Naive thymus-derived CD4-positive, alpha-beta T cell (primary cell): ENCODE measurements around the gene SLC4A1AP. TPM values are rescaled to one million over a fixed set of nuclear protein-coding genes. Genes with fewer than 3 reads are reported as not detected.

Experiments
- ATAC-seq: fragments of 150-1000 bp; cut with Tn5 transposase; 2 replicates; pipeline ENCODE4 v1.10.0; 2021; ENCODE audit warnings: mild to moderate bottlenecking, moderate library complexity
- CTCF ChIA-PET: fragments of 350-600 bp; sonication (Branson Sonifier 250); formaldehyde crosslinking; loops from one replicate; lab custom pipeline; 2021; ENCODE audit warnings: antibody characterized with exemption; lab: Charles Lee
- POLR2A ChIA-PET: fragments of 350-600 bp; sonication (Branson Sonifier 250); formaldehyde crosslinking; loops from one replicate; lab custom pipeline; 2021; ENCODE audit warnings: antibody characterized with exemption, inconsistent platforms; lab: Charles Lee
- DNase-seq, 9 donors: peaks; one replicate each; pipeline versions ENCODE4 v3.0.0 to v3.0.0-alpha.2; 2020 to 2022; ENCODE audit warnings: mixed read lengths in 1 of 9
- H3K27ac ChIP-seq: one replicate; pipeline ENCODE4 v1.7.0; 2013; ENCODE audit warnings: mild to moderate bottlenecking, low read depth, low read length, moderate library complexity
- H3K27me3 ChIP-seq, 2 donors: one replicate each; pipeline ENCODE4 v1.7.0; 2013; ENCODE audit warnings: low read length in 2 of 2, mild to moderate bottlenecking in 2 of 2, moderate library complexity in 2 of 2; ENCODE audit not compliant: control insufficient read depth in 2 of 2, insufficient read depth in 2 of 2
- H3K36me3 ChIP-seq, 3 experiments: 1 replicate in 2 of 3; 2 replicates in 1 of 3; pipeline ENCODE4 v1.7.0; 2013; ENCODE audit warnings: low read length in 3 of 3, mild to moderate bottlenecking in 3 of 3, moderate library complexity in 1 of 3; ENCODE audit not compliant: insufficient read depth in 3 of 3, control insufficient read depth in 2 of 3
- H3K4me1 ChIP-seq, 2 donors: one replicate each; pipeline ENCODE4 v1.7.0; 2013; ENCODE audit warnings: low read length in 2 of 2, mild to moderate bottlenecking in 2 of 2, moderate library complexity in 1 of 2; ENCODE audit not compliant: control insufficient read depth in 2 of 2, insufficient read depth in 2 of 2
- H3K4me3 ChIP-seq: 2 replicates; pipeline ENCODE4 v1.7.0; 2013; ENCODE audit warnings: mild to moderate bottlenecking, low read length
- H3K9me3 ChIP-seq, 3 experiments: 1 replicate in 2 of 3; 2 replicates in 1 of 3; pipeline ENCODE4 v1.7.0; 2013; ENCODE audit warnings: low read length in 3 of 3; ENCODE audit not compliant: control insufficient read depth in 2 of 3
- H3K27ac Mint-ChIP-seq, 9 donors: one replicate each; pipeline ENCODE4 v1.8.0; 2020 to 2022; ENCODE audit warnings: mixed read lengths in 9 of 9, mild to moderate bottlenecking in 8 of 9, moderate library complexity in 5 of 9, inconsistent platforms in 2 of 9
- H3K27me3 Mint-ChIP-seq, 5 donors: one replicate each; pipeline ENCODE4 v1.8.0; 2021 to 2022; ENCODE audit warnings: mixed read lengths in 5 of 5, mild to moderate bottlenecking in 1 of 5
- H3K36me3 Mint-ChIP-seq, 5 donors: one replicate each; pipeline ENCODE4 v1.8.0; 2020 to 2022; ENCODE audit warnings: mixed read lengths in 5 of 5, mild to moderate bottlenecking in 3 of 5, inconsistent platforms in 1 of 5
- H3K4me1 Mint-ChIP-seq, 7 donors: one replicate each; pipeline ENCODE4 v1.8.0; 2020 to 2022; ENCODE audit warnings: mixed read lengths in 7 of 7, mild to moderate bottlenecking in 3 of 7, inconsistent platforms in 1 of 7
- H3K4me3 Mint-ChIP-seq, 10 donors: one replicate each; pipeline ENCODE4 v1.8.0; 2020 to 2022; ENCODE audit warnings: mild to moderate bottlenecking in 10 of 10, mixed read lengths in 10 of 10, moderate library complexity in 6 of 10, inconsistent platforms in 2 of 10
- H3K9me3 Mint-ChIP-seq, 11 donors: one replicate each; pipeline ENCODE4 v1.8.0; 2020 to 2022; ENCODE audit warnings: mixed read lengths in 11 of 11, mild to moderate bottlenecking in 4 of 11, inconsistent platforms in 1 of 11, moderate library complexity in 1 of 11
- intact Hi-C, 2 donors: fragments of 100-400 bp; cut with micrococcal nuclease; formaldehyde crosslinking; loops; one replicate each; pipeline ENCODE4 v1.15.1; 2023
- polyA plus RNA-seq, 2 donors: library from polyadenylated mRNA; unstranded; fragments of 300-500 nt; fragmentation: Illumina TruSeq; gene quantifications; one replicate each; pipeline ENCODE4 v1.2.3, GENCODE V29; 2021
- total RNA-seq, 6 experiments: library from RNA in 5 of 6; stranded (reverse) in 5 of 6; gene quantifications; 1 replicate in 5 of 6; 2 replicates in 1 of 6; pipeline ENCODE4 v1.2.3 and lab custom pipeline; 2021 to 2026

The SLC4A1AP gene
- total and polyA plus RNA-seq, 7 experiments from 2014 or later, result 14.7 to 37.6 (median 24.7) TPM

DNA sequence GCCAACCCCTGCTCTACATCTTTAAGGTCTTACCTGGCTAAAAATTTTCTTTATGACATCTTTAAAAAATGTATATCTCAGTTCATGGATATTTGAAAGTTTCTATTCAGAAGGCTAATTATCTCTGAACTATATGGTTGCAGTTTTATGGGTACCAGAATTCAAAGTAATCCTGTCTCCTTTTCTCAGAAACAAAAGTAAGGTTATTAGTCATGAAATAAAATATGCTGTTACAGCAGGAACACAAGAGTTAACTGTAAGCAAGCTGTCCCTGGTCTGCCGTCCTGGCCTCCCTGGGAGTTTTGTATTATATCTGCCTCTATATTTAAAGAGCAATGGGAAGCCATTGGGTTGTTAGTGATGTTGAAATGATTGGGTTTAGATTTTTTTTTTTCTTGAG lies 34.0 kb downstream of the SLC4A1AP start:
- H3K36me3 ChIP-seq, result peaks cover 0 to 15% (median 5%) of the 10 kb centered on the region in 3 experiments

DNA sequence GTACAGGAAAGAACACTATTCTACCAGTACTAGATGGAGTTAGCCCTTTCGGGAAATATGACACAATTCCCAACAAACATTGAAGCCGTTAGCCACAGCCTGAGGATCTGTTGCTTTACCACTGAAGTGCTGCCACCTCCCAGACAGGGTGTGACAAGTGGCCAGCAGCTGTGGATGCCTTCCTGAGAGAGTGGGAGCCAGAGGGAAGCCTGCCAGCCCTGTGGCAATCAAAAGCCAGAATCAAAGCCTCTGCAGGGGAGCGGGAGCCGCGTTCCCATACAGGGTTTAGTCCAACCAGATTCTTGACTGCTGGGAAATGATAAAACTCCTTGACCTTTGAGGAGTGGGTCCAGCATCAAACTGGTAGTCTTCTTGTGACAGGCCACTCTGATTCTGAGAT lies 38.0 kb downstream of the SLC4A1AP start:
- CTCF ChIA-PET, result no interaction called here
- no peaks in the 10 kb centered on the region for H3K27me3 Mint-ChIP-seq

More for the DNA sequence above, 34.0 kb downstream of the SLC4A1AP start:
- Mint-ChIP-seq H3K27me3 (no peaks in the 10 kb centered on the region), H3K4me1 (peaks cover 0 to 8% (median 0%) of the 10 kb centered on the region in 7 donors), H3K27ac (no peak overlapping the region), H3K36me3 (peaks cover 5 to 35% (median 15%) of the 10 kb centered on the region in 5 donors), H3K9me3 (no peaks in the 10 kb centered on the region), H3K4me3 (no peak overlapping the region)
- H3K27ac ChIP-seq, result no peak overlapping the region
- no peak overlapping the region for H3K4me3 ChIP-seq
- no peaks in the 10 kb centered on the region for H3K27me3 ChIP-seq
- intact Hi-C loops, result no loop called here
- no peaks in the 10 kb centered on the region for H3K9me3 ChIP-seq
- DNase-seq (no peak), ATAC-seq (no peak)
- ChIA-PET CTCF (interaction anchor here (0.6 to 2.1 kb wide), 2 partner anchors 14 to 756 kb away, joined by 3 to 6 read pairs; no protein-coding TSS in a partner anchor), POLR2A (no interaction called here)
- no peaks in the 10 kb centered on the region for H3K4me1 ChIP-seq

DNA sequence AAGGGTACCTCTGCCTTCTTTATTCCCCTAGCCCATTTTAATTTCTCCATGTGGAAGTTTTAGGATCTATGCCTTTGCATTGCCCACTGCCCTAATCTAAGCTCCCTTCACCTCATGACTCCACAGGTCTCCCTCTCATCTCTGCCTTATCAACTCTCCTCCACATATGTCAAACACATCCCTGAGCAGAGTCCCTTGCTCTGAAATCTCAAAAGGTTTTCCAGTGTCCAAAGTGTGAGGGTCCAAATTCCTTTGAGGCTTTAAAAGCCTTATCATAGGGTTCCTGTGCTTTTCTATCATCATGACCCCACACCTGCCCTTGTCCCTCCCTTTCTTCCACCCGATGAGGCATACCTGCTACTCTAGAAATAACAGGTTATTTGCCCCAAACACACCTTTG lies 38.6 kb downstream of the SLC4A1AP start:
- POLR2A ChIA-PET, result no interaction called here
- no peak overlapping the region for H3K27ac ChIP-seq
- ATAC-seq, result no peak
- no peak overlapping the region for H3K4me3 ChIP-seq
- no peaks in the 10 kb centered on the region for H3K27me3 ChIP-seq
- H3K4me3 Mint-ChIP-seq, result no peak overlapping the region
- H3K4me1 ChIP-seq, result no peaks in the 10 kb centered on the region
- DNase-seq, result no peak
- peak overlapping the region in 1 of 9 donors; percentile 23 for H3K27ac Mint-ChIP-seq
- H3K9me3 ChIP-seq, result no peaks in the 10 kb centered on the region
- H3K27me3 Mint-ChIP-seq, result no peaks in the 10 kb centered on the region
- H3K36me3 ChIP-seq, result no peaks in the 10 kb centered on the region
- CTCF ChIA-PET, result no interaction called here
- H3K36me3 Mint-ChIP-seq, result peaks cover 5 to 14% (median 5%) of the 10 kb centered on the region in 5 donors
- no peaks in the 10 kb centered on the region for H3K9me3 Mint-ChIP-seq
- peaks cover 0 to 22% (median 4%) of the 10 kb centered on the region in 7 donors for H3K4me1 Mint-ChIP-seq
- intact Hi-C loops, result loop anchor here in 1 of 2 donors (10.0 kb wide), 1 partner anchor 192 kb away; the partner anchor contains the start of genes BABAM2 and RBKS

More for the DNA sequence above, 38.0 kb downstream of the SLC4A1AP start:
- ATAC-seq (no peak), DNase-seq (no peak)
- Mint-ChIP-seq H3K9me3 (no peaks in the 10 kb centered on the region), H3K4me1 (peaks cover 0 to 24% (median 4%) of the 10 kb centered on the region in 7 donors), H3K27ac (no peak overlapping the region), H3K36me3 (peaks cover 5 to 15% (median 6%) of the 10 kb centered on the region in 5 donors), H3K4me3 (no peak overlapping the region)
- Histone ChIP-seq H3K4me1 (no peaks in the 10 kb centered on the region), H3K27me3 (no peaks in the 10 kb centered on the region), H3K9me3 (no peaks in the 10 kb centered on the region), H3K27ac (no peak overlapping the region), H3K4me3 (no peak overlapping the region), H3K36me3 (no peaks in the 10 kb centered on the region)
- intact Hi-C loops, result loop anchor here in 1 of 2 donors (10.0 kb wide), 1 partner anchor 193 kb away; the partner anchor contains the start of genes BABAM2 and RBKS
- POLR2A ChIA-PET, result no interaction called here

DNA sequence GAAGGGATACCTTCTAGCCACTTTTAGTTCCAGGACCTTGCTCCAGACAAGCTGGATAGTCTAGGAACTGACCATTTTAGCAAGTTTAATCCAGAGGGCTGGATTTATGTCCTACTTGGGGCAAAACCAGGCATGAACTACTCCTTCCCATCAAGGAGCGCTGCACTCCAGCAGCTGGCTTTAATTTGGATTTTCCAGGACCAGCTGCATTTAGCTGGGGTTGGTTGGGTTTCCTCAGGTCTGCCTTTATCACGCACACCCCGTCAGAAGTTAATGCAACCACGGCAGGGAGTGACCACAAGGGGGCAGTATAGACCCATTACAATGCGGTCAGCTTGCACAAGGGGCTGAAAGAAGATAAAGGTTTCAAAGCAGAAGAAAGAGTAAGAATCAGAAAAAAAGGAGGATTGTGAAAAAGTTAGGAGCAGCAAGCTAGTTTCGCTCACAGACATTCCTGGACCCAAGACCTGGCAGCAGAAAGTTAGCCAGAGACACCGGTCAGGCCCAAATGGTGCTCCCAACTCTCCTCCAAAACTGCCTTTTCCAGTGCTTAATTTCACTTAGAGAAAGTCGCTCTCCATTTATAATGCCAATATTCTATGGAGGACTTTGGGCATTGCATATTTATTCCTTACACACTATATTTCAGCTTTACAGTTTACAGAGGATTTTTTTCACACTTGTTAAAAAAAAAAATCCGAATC lies 40.1 kb downstream of the SLC4A1AP start:
- CTCF ChIA-PET, result interaction anchor here (0.5 to 2.1 kb wide), 10 partner anchors 9 to 1085 kb away, joined by 3 to 10 read pairs (median 4); no protein-coding TSS in a partner anchor
- H3K27ac Mint-ChIP-seq, result peak overlapping the region in 1 of 9 donors; percentile 36
- ATAC-seq (peak; percentile 94), DNase-seq (peak; percentile 59 to 83 (median 77))
- H3K4me1 Mint-ChIP-seq, result peaks cover 0 to 16% (median 4%) of the 10 kb centered on the region in 7 donors
- H3K9me3 Mint-ChIP-seq, result no peaks in the 10 kb centered on the region
- POLR2A ChIA-PET, result no interaction called here
- intact Hi-C loops, result loop anchor here (1.0 to 10.0 kb wide), 5 partner anchors 12 to 749 kb away; partner anchors contain the start of genes BABAM2 (in 1 of the 2), FOSL2 (in 1 of the 2) and RBKS (in 1 of the 2)
- no peaks in the 10 kb centered on the region for H3K27me3 Mint-ChIP-seq
- Histone ChIP-seq H3K27ac (no peak overlapping the region), H3K4me1 (no peaks in the 10 kb centered on the region), H3K36me3 (no peaks in the 10 kb centered on the region), H3K27me3 (no peaks in the 10 kb centered on the region), H3K9me3 (no peaks in the 10 kb centered on the region), H3K4me3 (no peak overlapping the region)
- no peak overlapping the region for H3K4me3 Mint-ChIP-seq
- no peaks in the 10 kb centered on the region for H3K36me3 Mint-ChIP-seq

DNA sequence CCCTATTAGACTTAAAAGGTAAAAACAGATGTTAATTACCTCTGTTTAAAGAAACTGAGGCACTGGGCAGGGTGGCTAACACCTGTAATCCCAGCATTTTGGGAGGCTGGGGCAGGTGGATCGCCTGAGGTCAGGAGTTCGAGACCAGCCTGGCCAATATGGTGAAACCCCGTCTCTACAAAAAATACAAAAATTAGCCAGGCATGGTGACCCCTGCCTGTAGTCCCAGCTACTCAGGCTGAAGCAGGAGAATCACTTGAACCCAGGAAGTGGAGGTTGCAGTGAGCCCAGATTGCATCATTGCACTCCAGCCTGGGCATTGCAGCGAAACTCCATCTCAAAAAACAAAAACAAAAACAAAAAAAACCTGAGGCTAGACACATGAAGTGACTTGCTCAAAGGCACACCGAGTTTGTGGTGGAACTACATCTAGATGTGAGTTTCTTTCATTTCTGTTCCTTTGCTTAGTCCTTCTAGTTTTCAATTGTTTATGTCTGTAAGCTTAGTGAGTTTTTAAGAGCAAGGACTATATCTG lies 40.7 kb downstream of the SLC4A1AP start:
- Mint-ChIP-seq H3K27ac (no peak overlapping the region), H3K27me3 (no peaks in the 10 kb centered on the region), H3K9me3 (no peaks in the 10 kb centered on the region), H3K4me3 (no peak overlapping the region), H3K4me1 (peaks cover 0 to 16% (median 4%) of the 10 kb centered on the region in 7 donors), H3K36me3 (no peaks in the 10 kb centered on the region)
- DNase-seq, result no peak
- ATAC-seq, result no peak
- POLR2A ChIA-PET, result no interaction called here
- Histone ChIP-seq H3K27ac (no peak overlapping the region), H3K4me3 (no peak overlapping the region), H3K9me3 (no peaks in the 10 kb centered on the region), H3K4me1 (no peaks in the 10 kb centered on the region), H3K27me3 (no peaks in the 10 kb centered on the region), H3K36me3 (no peaks in the 10 kb centered on the region)
- intact Hi-C loops, result loop anchor here in 1 of 2 donors (10.0 kb wide), 1 partner anchor 190 kb away; the partner anchor contains the start of genes BABAM2 and RBKS
- CTCF ChIA-PET, result interaction anchor here (0.6 to 2.1 kb wide), 10 partner anchors 13 to 1341 kb away, joined by 3 to 10 read pairs (median 3); no protein-coding TSS in a partner anchor

DNA sequence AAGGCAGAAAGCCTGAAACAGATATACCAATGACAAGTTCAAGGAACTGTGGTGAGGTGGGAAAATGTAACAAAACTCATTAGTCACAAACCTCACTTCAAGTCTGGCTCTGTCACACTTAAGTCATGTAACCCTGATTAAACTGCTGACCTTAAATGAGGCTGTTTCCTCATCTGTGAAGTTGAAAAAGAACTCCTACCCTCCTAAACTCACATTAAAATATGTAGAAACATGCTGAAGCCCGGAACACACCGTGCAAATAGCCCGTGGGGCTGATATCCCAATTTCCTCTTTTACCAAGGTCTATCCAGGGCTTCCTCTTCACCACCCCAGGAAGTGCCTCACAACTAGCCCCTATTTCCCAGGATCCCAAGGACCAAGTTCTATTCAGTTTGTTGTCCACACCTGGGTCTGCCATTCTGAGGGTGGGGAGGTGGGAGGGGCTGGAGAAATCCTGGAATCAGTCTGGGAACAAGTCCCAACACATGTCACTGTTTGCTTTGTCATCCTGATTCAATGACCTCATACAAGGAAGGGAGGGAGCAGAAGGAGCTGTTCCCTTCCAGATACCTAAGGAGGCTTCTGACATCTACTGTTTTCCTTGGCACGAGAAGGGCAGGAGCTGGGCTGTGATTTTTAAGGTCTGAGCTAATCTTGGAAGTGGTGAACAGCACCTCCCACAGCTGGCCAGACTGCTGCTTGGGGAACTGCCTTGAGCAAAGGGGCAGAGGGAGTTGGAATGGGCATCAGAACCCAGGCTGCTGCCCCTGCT lies 42.3 kb downstream of the SLC4A1AP start:
- Mint-ChIP-seq H3K27me3 (no peaks in the 10 kb centered on the region), H3K4me1 (peaks cover 0 to 16% (median 4%) of the 10 kb centered on the region in 7 donors), H3K36me3 (no peaks in the 10 kb centered on the region), H3K27ac (no peak overlapping the region), H3K4me3 (no peak overlapping the region), H3K9me3 (no peaks in the 10 kb centered on the region)
- Histone ChIP-seq H3K4me1 (no peaks in the 10 kb centered on the region), H3K36me3 (no peaks in the 10 kb centered on the region), H3K27ac (no peak overlapping the region), H3K27me3 (no peaks in the 10 kb centered on the region), H3K9me3 (no peaks in the 10 kb centered on the region), H3K4me3 (no peak overlapping the region)
- CTCF ChIA-PET, result interaction anchor here (1.0 to 1.5 kb wide), 2 partner anchors 11 to 17 kb away, joined by 3 to 5 read pairs; no protein-coding TSS in a partner anchor
- POLR2A ChIA-PET, result interaction anchor here (0.8 kb wide), 1 partner anchor 704 kb away, joined by 3 read pairs; no protein-coding TSS in a partner anchor
- intact Hi-C loops, result loop anchor here in 1 of 2 donors (10.0 kb wide), 1 partner anchor 189 kb away; the partner anchor contains the start of genes BABAM2 and RBKS
- ATAC-seq, result peak; percentile 58
- no peak for DNase-seq
